HFFc6 (cell line): Measurements from ENCODE around the gene TRIM9. TPM values are rescaled to one million over a fixed set of nuclear protein-coding genes. Genes with fewer than 3 reads are reported as not detected.

ENCODE experiments used
- DNase-seq: peaks from one replicate; pipeline ENCODE4 v3.0.0-alpha.2; 2018
- H3K27ac Mint-ChIP-seq: 2 replicates; pipeline ENCODE4 v1.8.0; 2020; ENCODE audit warnings: mild to moderate bottlenecking, mixed read lengths
- H3K27me3 Mint-ChIP-seq: 2 replicates; pipeline ENCODE4 v1.8.0; 2021; ENCODE audit warnings: mild to moderate bottlenecking, moderate library complexity, mixed read lengths; ENCODE audit not compliant: insufficient read depth
- H3K36me3 Mint-ChIP-seq: 2 replicates; pipeline ENCODE4 v1.8.0; 2021; ENCODE audit warnings: low read depth, mixed read lengths
- H3K4me1 Mint-ChIP-seq: 2 replicates; pipeline ENCODE4 v1.8.0; 2020; ENCODE audit warnings: low read depth, mixed read lengths
- H3K4me3 Mint-ChIP-seq: 2 replicates; pipeline ENCODE4 v1.8.0; 2020; ENCODE audit warnings: mild to moderate bottlenecking, moderate library complexity, mixed read lengths
- H3K9me3 Mint-ChIP-seq: 2 replicates; pipeline ENCODE4 v1.8.0; 2020; ENCODE audit warnings: mild to moderate bottlenecking, mixed read lengths
- total RNA-seq, 6 experiments: library from RNA; stranded (reverse); fragmentation: NEBNext Ultra II Directional; extraction: Animal tissue kit (Norgen Biotek cat#: 25700); gene quantifications; 2 replicates in 1 of 6; 3 replicates in 5 of 6; pipeline ENCODE4 v1.2.3, GENCODE V29; 2021
- TF ChIP-seq, protein P1 (sequence below): fragments of 200-600 bp; sonication (generic); IDR thresholded peaks from 2 replicates; pipeline ENCODE4 v1.5.0; 2021; ENCODE audit warnings: antibody characterized with exemption, mild to moderate bottlenecking

The TRIM9 gene
- total RNA-seq, 6 experiments from 2014 or later, result 0.05 TPM; not detected in 5

DNA sequence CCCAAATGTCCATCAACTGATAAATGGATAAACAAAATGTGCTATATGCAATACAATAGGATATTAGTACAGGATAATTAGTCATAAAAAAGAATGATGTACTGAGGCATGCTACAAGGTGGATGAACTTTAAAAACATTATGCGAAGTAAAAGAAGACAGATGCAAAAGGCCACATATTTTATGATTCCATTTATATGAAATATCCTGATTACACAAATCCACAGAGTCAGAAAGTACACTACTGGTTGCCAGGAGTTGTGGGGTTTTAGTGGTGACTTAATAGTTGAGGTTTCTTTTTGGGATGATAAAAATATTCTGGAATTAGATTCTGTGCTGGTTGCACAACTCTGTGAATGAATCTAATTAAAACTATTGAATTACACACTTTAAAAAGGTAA lies 12.6 kb downstream of the TRIM9 start:
- no peak overlapping the region for H3K27ac Mint-ChIP-seq
- no peak for DNase-seq

DNA sequence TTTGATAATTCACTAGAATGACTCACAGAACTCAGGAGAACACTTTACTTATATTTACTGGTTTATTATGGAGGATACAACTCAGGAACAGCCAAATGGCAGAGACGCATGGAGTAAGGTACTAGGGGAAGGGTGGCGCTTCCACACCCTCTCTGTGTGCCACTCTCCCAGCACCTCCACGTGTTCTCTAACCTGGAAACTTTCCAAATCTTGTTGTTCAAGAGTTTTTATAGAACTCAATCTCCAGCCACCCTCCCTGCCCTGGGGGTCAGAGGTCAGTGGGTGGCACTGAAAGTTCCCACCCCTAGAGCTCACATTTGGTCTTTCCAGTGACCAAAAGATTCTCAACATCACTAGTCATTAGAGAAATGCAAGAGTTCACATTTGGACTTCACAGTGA lies 13.2 kb downstream of the TRIM9 start:
- Mint-ChIP-seq H3K36me3 (no peaks in the 10 kb centered on the region), H3K4me3 (no peak overlapping the region), H3K27ac (no peak overlapping the region), H3K9me3 (no peaks in the 10 kb centered on the region), H3K4me1 (no peaks in the 10 kb centered on the region), H3K27me3 (peaks cover 9% of the 10 kb centered on the region)
- TF ChIP-seq, protein P1, sequence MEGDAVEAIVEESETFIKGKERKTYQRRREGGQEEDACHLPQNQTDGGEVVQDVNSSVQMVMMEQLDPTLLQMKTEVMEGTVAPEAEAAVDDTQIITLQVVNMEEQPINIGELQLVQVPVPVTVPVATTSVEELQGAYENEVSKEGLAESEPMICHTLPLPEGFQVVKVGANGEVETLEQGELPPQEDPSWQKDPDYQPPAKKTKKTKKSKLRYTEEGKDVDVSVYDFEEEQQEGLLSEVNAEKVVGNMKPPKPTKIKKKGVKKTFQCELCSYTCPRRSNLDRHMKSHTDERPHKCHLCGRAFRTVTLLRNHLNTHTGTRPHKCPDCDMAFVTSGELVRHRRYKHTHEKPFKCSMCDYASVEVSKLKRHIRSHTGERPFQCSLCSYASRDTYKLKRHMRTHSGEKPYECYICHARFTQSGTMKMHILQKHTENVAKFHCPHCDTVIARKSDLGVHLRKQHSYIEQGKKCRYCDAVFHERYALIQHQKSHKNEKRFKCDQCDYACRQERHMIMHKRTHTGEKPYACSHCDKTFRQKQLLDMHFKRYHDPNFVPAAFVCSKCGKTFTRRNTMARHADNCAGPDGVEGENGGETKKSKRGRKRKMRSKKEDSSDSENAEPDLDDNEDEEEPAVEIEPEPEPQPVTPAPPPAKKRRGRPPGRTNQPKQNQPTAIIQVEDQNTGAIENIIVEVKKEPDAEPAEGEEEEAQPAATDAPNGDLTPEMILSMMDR, result no peak
- DNase-seq, result no peak

More for the DNA sequence above, 12.6 kb downstream of the TRIM9 start:
- TF ChIP-seq, protein P1, result no peak
- Mint-ChIP-seq H3K36me3 (no peaks in the 10 kb centered on the region), H3K4me3 (no peak overlapping the region), H3K4me1 (no peaks in the 10 kb centered on the region), H3K9me3 (no peaks in the 10 kb centered on the region), H3K27me3 (peaks cover 10% of the 10 kb centered on the region)

DNA sequence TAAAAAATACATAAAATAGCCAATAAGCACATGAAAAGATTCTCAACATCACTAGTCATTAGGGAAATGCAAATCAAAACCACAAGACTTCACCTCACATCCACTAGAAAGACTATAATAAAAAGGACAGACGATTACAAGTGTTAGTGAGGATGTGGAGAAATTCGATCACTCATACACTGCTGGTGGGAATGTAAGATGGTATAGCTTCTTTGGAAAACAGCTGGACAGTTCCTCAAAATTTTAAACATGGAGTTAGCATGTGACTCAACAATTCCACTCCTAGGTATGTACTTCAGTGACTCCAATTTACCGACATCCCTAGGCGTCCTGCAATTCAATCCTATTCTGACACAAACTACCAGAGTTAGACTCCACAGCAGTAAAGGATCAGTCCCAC lies 13.7 kb downstream of the TRIM9 start:
- Mint-ChIP-seq H3K27ac (no peak overlapping the region), H3K4me3 (no peak overlapping the region), H3K36me3 (no peaks in the 10 kb centered on the region), H3K4me1 (no peaks in the 10 kb centered on the region), H3K27me3 (peaks cover 11% of the 10 kb centered on the region), H3K9me3 (no peaks in the 10 kb centered on the region)
- TF ChIP-seq, protein P1, result no peak
- no peak for DNase-seq

GRCh38 chr14:51080645-51081044 lies 14.3 kb downstream of the TRIM9 start:
- H3K4me1 Mint-ChIP-seq, result no peaks in the 10 kb centered on the region
- peaks cover 13% of the 10 kb centered on the region for H3K27me3 Mint-ChIP-seq
- no peaks in the 10 kb centered on the region for H3K36me3 Mint-ChIP-seq

DNA sequence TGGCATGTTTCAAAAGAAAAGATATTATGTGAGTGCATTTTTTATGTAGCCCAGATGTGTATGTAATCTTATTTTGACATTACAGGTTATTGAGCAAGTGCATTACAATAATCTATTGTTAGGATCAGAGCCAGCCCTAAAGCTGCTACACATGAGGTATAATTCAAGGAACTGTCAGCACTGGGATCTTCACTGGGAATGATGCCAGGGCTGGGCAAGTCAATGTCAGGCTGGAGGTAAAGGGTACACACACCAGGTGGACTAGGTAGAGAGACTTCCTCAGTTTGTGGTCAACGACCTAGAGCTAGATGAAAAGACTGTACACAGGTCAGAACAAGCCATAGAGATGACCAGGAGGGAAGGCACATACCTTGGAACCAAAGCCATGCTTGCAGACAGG lies 15.4 kb downstream of the TRIM9 start:
- TF ChIP-seq, protein P1, result no peak
- Mint-ChIP-seq H3K27me3 (peaks cover 13% of the 10 kb centered on the region), H3K4me3 (no peak overlapping the region), H3K9me3 (no peaks in the 10 kb centered on the region), H3K4me1 (no peaks in the 10 kb centered on the region), H3K36me3 (no peaks in the 10 kb centered on the region), H3K27ac (no peak overlapping the region)
- DNase-seq, result no peak

More at GRCh38 chr14:51080645-51081044, 14.3 kb downstream of the TRIM9 start:
- H3K4me3 Mint-ChIP-seq, result no peak overlapping the region
- H3K27ac Mint-ChIP-seq, result no peak overlapping the region
- TF ChIP-seq, protein P1, result no peak
- DNase-seq, result no peak
- no peaks in the 10 kb centered on the region for H3K9me3 Mint-ChIP-seq

GRCh38 chr14:51079085-51079484 lies 15.8 kb downstream of the TRIM9 start:
- no peak overlapping the region for H3K4me3 Mint-ChIP-seq
- TF ChIP-seq, protein P1, result no peak
- no peaks in the 10 kb centered on the region for H3K4me1 Mint-ChIP-seq
- peaks cover 13% of the 10 kb centered on the region for H3K27me3 Mint-ChIP-seq
- H3K36me3 Mint-ChIP-seq, result no peaks in the 10 kb centered on the region
- H3K27ac Mint-ChIP-seq, result no peak overlapping the region
- DNase-seq, result no peak
- no peaks in the 10 kb centered on the region for H3K9me3 Mint-ChIP-seq
